ENCODE results near the gene MMP1.

The MMP1 gene

GRCh38 chr11:102802341-102802740 is 4.4 kb upstream of the MMP1 start:
- peak; percentile 60 for DNase-seq

GRCh38 chr11:102800767-102801166 is 2.8 kb upstream of the MMP1 start:
- DNase-seq, result no peak

- no peak for DNase-seq
These were observed 1.9 kb upstream of the MMP1 start for GRCh38 chr11:102799681-102800340.

- no peak for DNase-seq
These were observed 3.6 kb downstream of the MMP1 start for GRCh38 chr11:102794382-102794781.

- no peak for DNase-seq
These were observed 4.2 kb downstream of the MMP1 start for GRCh38 chr11:102793677-102794290.

GRCh38 chr11:102792604-102793003 is 5.4 kb downstream of the MMP1 start:
- DNase-seq, result no peak

GRCh38 chr11:102791271-102792036 is 6.5 kb downstream of the MMP1 start:
- DNase-seq, result no peak

- no peak for DNase-seq
These were observed 9.5 kb downstream of the MMP1 start for GRCh38 chr11:102788334-102788995.

GRCh38 chr11:102784380-102784779 is 13.6 kb downstream of the MMP1 start:
- no peak for DNase-seq

GRCh38 chr11:102783720-102784119 is 14.2 kb downstream of the MMP1 start:
- DNase-seq, result no peak

- no peak for DNase-seq
These were observed 14.9 kb downstream of the MMP1 start for GRCh38 chr11:102783016-102783415.

GRCh38 chr11:102781676-102782075 is 16.3 kb downstream of the MMP1 start:
- no peak for DNase-seq

GRCh38 chr11:102780491-102780918 is 17.5 kb downstream of the MMP1 start, which contains the start of gene MMP10:
Gene MMP10 (minus strand): TSS chr11:102780628. CDS start chr11:102780591, 37 bp downstream.
- peak; percentile 35 for DNase-seq

- DNase-seq, result no peak
These were observed 21.5 kb downstream of the MMP1 start for GRCh38 chr11:102776454-102776853.

- DNase-seq, result no peak
These were observed 24.6 kb downstream of the MMP1 start for GRCh38 chr11:102773386-102773785.

- no peak for DNase-seq
These were observed 26.6 kb downstream of the MMP1 start for GRCh38 chr11:102771351-102771750.

- DNase-seq, result no peak
These were observed 27.8 kb downstream of the MMP1 start for GRCh38 chr11:102770191-102770590.

- no peak for DNase-seq
These were observed 30.2 kb downstream of the MMP1 start for GRCh38 chr11:102767800-102768199.

- DNase-seq, result no peak
These were observed 34.5 kb downstream of the MMP1 start for GRCh38 chr11:102763440-102763839.

- no peak for DNase-seq
These were observed 35.6 kb downstream of the MMP1 start for GRCh38 chr11:102762361-102762767.

GRCh38 chr11:102761646-102762238 is 36.2 kb downstream of the MMP1 start:
- no peak for DNase-seq

- peak; percentile 76 for DNase-seq
These were observed 37.5 kb downstream of the MMP1 start for GRCh38 chr11:102760344-102761035.
